Hepatocyte (in vitro differentiated cells): Measurements from ENCODE around the gene ZNF48.

Source experiments
- CTCF ChIP-seq: fragments of 200-600 bp; sonication (generic); IDR thresholded peaks from 2 replicates; pipeline ENCODE4 v1.5.1; 2016; ENCODE audit warnings: antibody characterized with exemption, mild to moderate bottlenecking; ENCODE audit not compliant: poor library complexity
- EZH2 ChIP-seq: fragments of 200-600 bp; sonication (generic); IDR thresholded peaks from 2 replicates; pipeline ENCODE4 v1.6.1; 2016; ENCODE audit warnings: antibody characterized with exemption, mild to moderate bottlenecking, borderline replicate concordance
- EZH2phosphoT487 ChIP-seq: fragments of 200-600 bp; sonication (generic); IDR thresholded peaks from one replicate; pipeline ENCODE4 v1.6.1; 2018; ENCODE audit warnings: antibody characterized with exemption, mild to moderate bottlenecking, low read depth, moderate library complexity; ENCODE audit not compliant: unreplicated experiment, severe bottlenecking

GRCh38 chr16:30365200-30365599 is 30.0 kb upstream of the ZNF48 start:
- no peak for TF ChIP-seq EZH2phosphoT487
- TF ChIP-seq CTCF: no peak
- no peak for TF ChIP-seq EZH2
